Neutrophil (primary cell): ENCODE data around the gene SLC39A11.
A peak's percentile ranks its signal among the peaks of the same experiment; 100 is the strongest.

Experiments used
- H3K27ac ChIP-seq: fragments of 200-600 bp; sonication (generic); 2 replicates; pipeline ENCODE4 v1.5.1; 2016; ENCODE audit warnings: mild to moderate bottlenecking, moderate library complexity
- H3K27me3 ChIP-seq: fragments of 200-600 bp; sonication (generic); 2 replicates; pipeline ENCODE4 v1.6.0; 2016; ENCODE audit warnings: mild to moderate bottlenecking
- H3K36me3 ChIP-seq: fragments of 200-600 bp; sonication (generic); 2 replicates; pipeline ENCODE4 v1.5.1; 2017
- H3K4me1 ChIP-seq, 2 experiments: fragments of 200-600 bp in 1 of 2; sonication (generic) in 1 of 2; 1 replicate in 1 of 2; 2 replicates in 1 of 2; pipeline versions ENCODE4 v1.5.1 to v1.6.1; 2013 to 2016; ENCODE audit warnings: low read depth in 1 of 2, low read length in 1 of 2, mild to moderate bottlenecking in 1 of 2, moderate library complexity in 1 of 2; ENCODE audit not compliant: control insufficient read depth in 1 of 2, insufficient read depth in 1 of 2
- H3K4me3 ChIP-seq, 2 experiments: fragments of 200-600 bp in 1 of 2; sonication (generic) in 1 of 2; 1 replicate in 1 of 2; 2 replicates in 1 of 2; pipeline ENCODE4 v1.5.1; 2013 to 2016; ENCODE audit warnings: low read depth in 1 of 2, low read length in 1 of 2, mild to moderate bottlenecking in 1 of 2, moderate library complexity in 1 of 2
- H3K9me3 ChIP-seq: fragments of 200-600 bp; sonication (generic); 2 replicates; pipeline ENCODE4 v1.5.1; 2016
- CTCF ChIP-seq: fragments of 200-600 bp; sonication (generic); IDR thresholded peaks from 2 replicates; pipeline ENCODE4 v1.5.1; 2016; ENCODE audit warnings: antibody characterized with exemption

Gene SLC39A11

GRCh38 chr17:72719206-72719577 lies 373.3 kb downstream of the SLC39A11 start:
- Histone ChIP-seq H3K36me3 (no peaks in the 10 kb centered on the region), H3K27me3 (no peaks in the 10 kb centered on the region), H3K4me3 (peak overlapping the region; percentile 54 to 57), H3K27ac (peak overlapping the region; percentile 85), H3K4me1 (peaks cover 39 to 46% of the 10 kb centered on the region in 2 experiments), H3K9me3 (no peaks in the 10 kb centered on the region)
- TF ChIP-seq CTCF, result no peak

- no peak overlapping the region for H3K4me3 ChIP-seq
- no peaks in the 10 kb centered on the region for H3K36me3 ChIP-seq
- H3K27ac ChIP-seq, result peak overlapping the region; percentile 29
- no peaks in the 10 kb centered on the region for H3K27me3 ChIP-seq
- TF ChIP-seq CTCF, result no peak
- peaks cover 54 to 61% of the 10 kb centered on the region in 2 experiments for H3K4me1 ChIP-seq
- no peaks in the 10 kb centered on the region for H3K9me3 ChIP-seq
These were observed 374.8 kb downstream of the SLC39A11 start for GRCh38 chr17:72717676-72718075.

- H3K4me3 ChIP-seq, result no peak overlapping the region
- H3K9me3 ChIP-seq, result no peaks in the 10 kb centered on the region
- H3K36me3 ChIP-seq, result no peaks in the 10 kb centered on the region
- no peaks in the 10 kb centered on the region for H3K27me3 ChIP-seq
- no peak for TF ChIP-seq CTCF
- H3K4me1 ChIP-seq, result peaks cover 58 to 65% of the 10 kb centered on the region in 2 experiments
- peak overlapping the region; percentile 29 for H3K27ac ChIP-seq
These were observed 375.2 kb downstream of the SLC39A11 start for GRCh38 chr17:72717276-72717675.

- Histone ChIP-seq H3K27ac (peak overlapping the region; percentile 92), H3K4me1 (peaks cover 70 to 77% of the 10 kb centered on the region in 2 experiments), H3K9me3 (no peaks in the 10 kb centered on the region), H3K36me3 (no peaks in the 10 kb centered on the region), H3K4me3 (no peak overlapping the region), H3K27me3 (no peaks in the 10 kb centered on the region)
- TF ChIP-seq CTCF, result no peak
These were observed 376.4 kb downstream of the SLC39A11 start for GRCh38 chr17:72715906-72716572.

- peak overlapping the region; percentile 2 to 19 for H3K4me3 ChIP-seq
- TF ChIP-seq CTCF, result no peak
- peaks cover 73 to 79% of the 10 kb centered on the region in 2 experiments for H3K4me1 ChIP-seq
- H3K27ac ChIP-seq, result peak overlapping the region; percentile 92
- no peaks in the 10 kb centered on the region for H3K27me3 ChIP-seq
- H3K36me3 ChIP-seq, result no peaks in the 10 kb centered on the region
- no peaks in the 10 kb centered on the region for H3K9me3 ChIP-seq
These were observed 378.0 kb downstream of the SLC39A11 start for GRCh38 chr17:72714357-72714966.
